OCI-LY3 (cell line): ENCODE results near the gene IRX4.

ENCODE experiments used
- H2AFZ ChIP-seq: fragments of 200-600, 300-600 bp; shearing (Covaris generic); 2 replicates; pipeline ENCODE4 v1.6.0; 2014; ENCODE audit warnings: antibody characterized with exemption, low read depth, low read length
- H3K27ac ChIP-seq: fragments of 200-600, 300-600 bp; sonication (generic); 2 replicates; pipeline ENCODE4 v1.5.1; 2014; ENCODE audit warnings: mild to moderate bottlenecking, low read length, moderate library complexity, mixed read lengths
- H3K27me3 ChIP-seq: fragments of 200-600, 300-600 bp; sonication (generic); 2 replicates; pipeline ENCODE4 v1.6.1; 2014; ENCODE audit warnings: low read depth, low read length, mixed read lengths
- H3K36me3 ChIP-seq: fragments of 200-600, 300-600 bp; sonication (generic); replicated peaks from 2 replicates; pipeline ENCODE3; 2014; ENCODE audit warnings: low read depth, low read length, mixed read lengths
- H3K4me1 ChIP-seq: fragments of 300-600, 200-600 bp; sonication (generic); 2 replicates; pipeline ENCODE4 v1.6.1; 2014; ENCODE audit warnings: low read length, mixed read lengths
- H3K4me2 ChIP-seq: fragments of 200-600, 300-600 bp; sonication (generic); 2 replicates; pipeline ENCODE4 v1.6.1; 2014; ENCODE audit warnings: low read length, mixed read lengths
- H3K4me3 ChIP-seq: fragments of 300-600, 200-600 bp; sonication (generic); 2 replicates; pipeline ENCODE4 v1.5.1; 2014; ENCODE audit warnings: antibody characterized with exemption, mild to moderate bottlenecking, low read length, moderate library complexity
- H3K79me2 ChIP-seq: fragments of 300-600, 200-600 bp; shearing (Covaris generic); 2 replicates; pipeline ENCODE4 v1.6.1; 2014; ENCODE audit warnings: mild to moderate bottlenecking, low read length, mixed read lengths
- H3K9ac ChIP-seq: fragments of 300-600, 200-600 bp; shearing (Covaris generic); 2 replicates; pipeline ENCODE4 v1.6.0; 2014; ENCODE audit warnings: mild to moderate bottlenecking, low read length, moderate library complexity
- H3K9me3 ChIP-seq: fragments of 200-600, 300-600 bp; shearing (Covaris generic); 2 replicates; pipeline ENCODE4 v1.6.1; 2014; ENCODE audit warnings: low read length, mixed read lengths; ENCODE audit not compliant: insufficient read depth
- H4K20me1 ChIP-seq: fragments of 200-600, 300-600 bp; sonication (generic); 2 replicates; pipeline ENCODE4 v1.6.1; 2016; ENCODE audit warnings: low read length, mixed read lengths; ENCODE audit not compliant: insufficient read depth
- EZH2phosphoT487 ChIP-seq: fragments of 200-600 bp; shearing (Covaris generic); IDR thresholded peaks from 2 replicates; pipeline ENCODE4 v1.6.1; 2018; ENCODE audit warnings: antibody characterized with exemption, mixed run types, low read depth
- TF ChIP-seq, protein P1 (sequence below): fragments of 200-600, 300-600 bp; sonication (generic); IDR thresholded peaks from 2 replicates; pipeline ENCODE4 v1.5.1; 2014; ENCODE audit warnings: antibody characterized with exemption, low read length, low read depth

The IRX4 gene

DNA sequence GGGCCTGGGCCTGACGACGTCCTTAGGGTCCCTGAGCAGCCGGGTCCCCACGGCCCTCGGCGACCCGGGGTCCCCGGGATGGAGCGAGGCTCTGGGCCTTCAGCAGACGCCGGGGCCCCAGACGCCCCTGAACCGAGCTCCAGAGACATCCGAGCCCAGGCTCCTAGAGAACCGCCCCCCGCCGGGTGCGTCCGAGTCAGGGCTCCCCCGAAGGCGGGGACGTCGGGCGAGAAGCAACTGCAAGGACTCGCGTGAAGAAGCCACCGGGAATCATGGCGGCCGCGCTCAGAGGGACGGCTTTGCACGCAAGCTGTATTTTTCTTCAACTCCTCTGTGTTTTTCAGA is 25.5 kb downstream of the IRX4 start:
- no peak for TF ChIP-seq EZH2phosphoT487
- no peaks in the 10 kb centered on the region for H3K27me3 ChIP-seq
- H3K4me2 ChIP-seq = no peak overlapping the region

DNA sequence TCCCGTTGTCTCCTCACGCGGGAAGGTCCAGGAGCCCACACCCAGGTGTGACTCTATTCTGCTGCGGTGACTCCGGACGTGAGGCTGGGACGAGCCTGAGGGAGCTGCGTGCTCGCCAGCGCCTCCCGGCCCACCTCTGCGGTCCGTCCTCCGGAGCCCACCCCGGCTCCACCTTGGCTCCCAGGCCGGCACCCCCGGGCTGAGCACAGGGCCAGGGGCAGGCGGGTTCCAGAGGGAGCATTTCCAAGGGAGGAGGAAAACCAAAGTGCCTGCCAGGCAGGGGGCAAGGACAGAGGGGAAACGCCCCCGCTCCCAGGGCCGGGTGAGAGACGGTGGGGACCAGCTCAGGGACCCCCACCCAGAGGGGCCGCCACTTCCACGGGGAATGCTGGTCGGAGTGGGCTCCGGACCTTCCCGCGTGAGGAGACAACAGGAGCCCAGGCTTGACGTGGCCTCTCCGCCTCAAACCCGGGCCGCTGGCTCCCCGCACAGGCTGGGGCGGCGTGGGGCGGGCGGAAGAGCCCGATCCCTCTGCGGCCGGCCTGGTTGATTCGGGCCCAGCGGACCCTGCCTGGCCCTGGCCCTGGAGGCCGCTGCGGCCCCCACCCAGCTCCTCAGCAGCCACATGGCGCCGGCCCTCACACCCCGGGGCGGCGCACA is 26.0 kb downstream of the IRX4 start:
- TF ChIP-seq, protein P1, sequence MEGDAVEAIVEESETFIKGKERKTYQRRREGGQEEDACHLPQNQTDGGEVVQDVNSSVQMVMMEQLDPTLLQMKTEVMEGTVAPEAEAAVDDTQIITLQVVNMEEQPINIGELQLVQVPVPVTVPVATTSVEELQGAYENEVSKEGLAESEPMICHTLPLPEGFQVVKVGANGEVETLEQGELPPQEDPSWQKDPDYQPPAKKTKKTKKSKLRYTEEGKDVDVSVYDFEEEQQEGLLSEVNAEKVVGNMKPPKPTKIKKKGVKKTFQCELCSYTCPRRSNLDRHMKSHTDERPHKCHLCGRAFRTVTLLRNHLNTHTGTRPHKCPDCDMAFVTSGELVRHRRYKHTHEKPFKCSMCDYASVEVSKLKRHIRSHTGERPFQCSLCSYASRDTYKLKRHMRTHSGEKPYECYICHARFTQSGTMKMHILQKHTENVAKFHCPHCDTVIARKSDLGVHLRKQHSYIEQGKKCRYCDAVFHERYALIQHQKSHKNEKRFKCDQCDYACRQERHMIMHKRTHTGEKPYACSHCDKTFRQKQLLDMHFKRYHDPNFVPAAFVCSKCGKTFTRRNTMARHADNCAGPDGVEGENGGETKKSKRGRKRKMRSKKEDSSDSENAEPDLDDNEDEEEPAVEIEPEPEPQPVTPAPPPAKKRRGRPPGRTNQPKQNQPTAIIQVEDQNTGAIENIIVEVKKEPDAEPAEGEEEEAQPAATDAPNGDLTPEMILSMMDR = no peak
- no peak for TF ChIP-seq EZH2phosphoT487
- no peak overlapping the region for H2AFZ ChIP-seq
- H4K20me1 ChIP-seq = no peaks in the 10 kb centered on the region
- no peak overlapping the region for H3K9ac ChIP-seq
- no peaks in the 10 kb centered on the region for H3K36me3 ChIP-seq
- no peak overlapping the region for H3K4me2 ChIP-seq
- no peaks in the 10 kb centered on the region for H3K4me1 ChIP-seq
- H3K79me2 ChIP-seq = no peaks in the 10 kb centered on the region
- H3K27me3 ChIP-seq = no peaks in the 10 kb centered on the region
- no peak overlapping the region for H3K4me3 ChIP-seq
- no peaks in the 10 kb centered on the region for H3K9me3 ChIP-seq
- H3K27ac ChIP-seq = no peak overlapping the region

More for the DNA sequence above, 25.5 kb downstream of the IRX4 start:
- no peaks in the 10 kb centered on the region for H3K36me3 ChIP-seq
- no peaks in the 10 kb centered on the region for H3K9me3 ChIP-seq
- no peak overlapping the region for H2AFZ ChIP-seq
- no peaks in the 10 kb centered on the region for H4K20me1 ChIP-seq
- no peak overlapping the region for H3K27ac ChIP-seq
- no peak overlapping the region for H3K9ac ChIP-seq
- H3K4me3 ChIP-seq = no peak overlapping the region
- H3K4me1 ChIP-seq = no peaks in the 10 kb centered on the region
- no peaks in the 10 kb centered on the region for H3K79me2 ChIP-seq

DNA sequence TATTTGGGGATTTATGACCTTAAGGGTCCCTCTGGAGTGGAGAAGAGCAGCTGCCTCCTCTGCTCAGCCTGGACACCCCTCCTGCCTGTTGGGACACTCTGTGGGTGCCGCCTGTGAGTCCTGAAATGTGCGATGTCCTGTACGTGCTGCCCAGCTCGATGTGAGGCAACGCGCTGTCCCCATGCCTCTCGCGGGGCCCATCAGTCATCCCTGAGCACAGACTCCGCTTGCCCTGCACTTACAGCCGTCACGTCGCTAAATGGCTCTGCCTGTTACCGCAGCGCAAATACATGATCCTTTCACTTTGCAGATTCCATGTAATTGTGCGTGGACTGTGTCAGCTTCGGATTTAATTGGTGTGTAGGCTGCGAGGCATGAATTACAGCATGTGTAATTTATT is 27.1 kb downstream of the IRX4 start:
- H3K27ac ChIP-seq = no peak overlapping the region
- TF ChIP-seq, protein P1 = no peak
- TF ChIP-seq EZH2phosphoT487 = no peak
- no peaks in the 10 kb centered on the region for H3K27me3 ChIP-seq

DNA sequence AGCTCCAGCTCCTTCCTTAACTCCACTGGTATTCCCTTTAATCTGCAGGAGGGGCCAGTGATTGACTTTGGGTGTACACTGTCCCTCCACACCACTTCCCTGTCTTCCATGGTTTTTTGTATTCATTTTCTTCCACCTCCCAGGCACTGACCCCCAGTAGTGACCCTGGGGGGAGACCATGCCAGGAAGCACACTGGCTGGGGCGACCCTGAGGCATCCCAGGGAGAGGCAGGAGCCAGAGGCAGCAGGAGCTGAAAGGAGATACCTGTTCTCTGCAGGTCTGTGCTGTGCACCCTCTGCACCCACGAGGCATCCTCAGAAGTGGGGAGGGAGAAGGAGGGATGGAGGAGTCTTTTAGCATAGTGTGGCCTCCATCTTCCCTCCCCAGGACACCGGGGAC is 27.6 kb downstream of the IRX4 start:
- Histone ChIP-seq H3K4me3 (no peak overlapping the region), H4K20me1 (no peaks in the 10 kb centered on the region), H3K9ac (no peak overlapping the region), H3K79me2 (no peaks in the 10 kb centered on the region), H3K9me3 (no peaks in the 10 kb centered on the region), H2AFZ (no peak overlapping the region), H3K36me3 (no peaks in the 10 kb centered on the region), H3K4me2 (no peak overlapping the region), H3K27me3 (no peaks in the 10 kb centered on the region), H3K27ac (no peak overlapping the region), H3K4me1 (no peaks in the 10 kb centered on the region)
- TF ChIP-seq EZH2phosphoT487 = no peak
- TF ChIP-seq, protein P1 = no peak

More for the DNA sequence above, 27.1 kb downstream of the IRX4 start:
- no peaks in the 10 kb centered on the region for H3K36me3 ChIP-seq
- no peaks in the 10 kb centered on the region for H3K4me1 ChIP-seq
- H4K20me1 ChIP-seq = no peaks in the 10 kb centered on the region
- no peaks in the 10 kb centered on the region for H3K9me3 ChIP-seq
- no peak overlapping the region for H3K4me3 ChIP-seq
- no peaks in the 10 kb centered on the region for H3K79me2 ChIP-seq
- no peak overlapping the region for H3K9ac ChIP-seq
- no peak overlapping the region for H3K4me2 ChIP-seq
- H2AFZ ChIP-seq = no peak overlapping the region

DNA sequence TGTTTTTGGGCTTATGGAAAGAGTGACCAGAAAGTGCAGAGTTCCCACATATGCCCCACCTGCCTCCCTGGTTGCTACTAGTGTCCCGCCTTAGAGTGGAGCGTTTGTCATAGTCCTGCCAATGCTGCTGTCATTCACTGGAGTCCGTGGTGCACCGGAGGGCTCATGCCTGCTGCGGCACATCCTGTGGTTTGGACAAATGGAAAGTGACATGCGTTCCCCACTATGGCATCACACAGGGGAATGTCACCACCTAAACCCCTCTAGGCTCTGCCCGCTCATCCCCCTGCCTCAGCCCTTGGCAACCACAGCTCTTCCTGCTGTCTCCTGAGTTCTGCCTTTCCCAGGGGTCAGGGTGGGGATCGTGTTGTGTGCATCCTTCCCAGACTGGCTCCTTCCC is 29.2 kb downstream of the IRX4 start:
- H3K4me3 ChIP-seq = no peak overlapping the region
- H3K9ac ChIP-seq = no peak overlapping the region
- H3K79me2 ChIP-seq = no peaks in the 10 kb centered on the region
- no peaks in the 10 kb centered on the region for H4K20me1 ChIP-seq
- no peak overlapping the region for H3K4me2 ChIP-seq
- H3K36me3 ChIP-seq = no peaks in the 10 kb centered on the region
- no peaks in the 10 kb centered on the region for H3K27me3 ChIP-seq
- no peak for TF ChIP-seq EZH2phosphoT487
- TF ChIP-seq, protein P1 = no peak
- no peak overlapping the region for H3K27ac ChIP-seq
- no peaks in the 10 kb centered on the region for H3K9me3 ChIP-seq
- no peaks in the 10 kb centered on the region for H3K4me1 ChIP-seq
- no peak overlapping the region for H2AFZ ChIP-seq
